GM12873 (cell line): Measurements from ENCODE around the gene MYD88.

Experiments used
- TF ChIP-seq, protein P1 (sequence below): IDR thresholded peaks from 2 replicates; pipeline ENCODE4 v1.5.1; 2012; ENCODE audit warnings: low read depth, mild to moderate bottlenecking, moderate library complexity, low read length, control low read depth; ENCODE audit not compliant: insufficient read depth; ENCODE audit errors: missing control alignments

The MYD88 gene

GRCh38 chr3:38137615-38138348 is 679 bp upstream of the MYD88 start:
- TF ChIP-seq, protein P1, sequence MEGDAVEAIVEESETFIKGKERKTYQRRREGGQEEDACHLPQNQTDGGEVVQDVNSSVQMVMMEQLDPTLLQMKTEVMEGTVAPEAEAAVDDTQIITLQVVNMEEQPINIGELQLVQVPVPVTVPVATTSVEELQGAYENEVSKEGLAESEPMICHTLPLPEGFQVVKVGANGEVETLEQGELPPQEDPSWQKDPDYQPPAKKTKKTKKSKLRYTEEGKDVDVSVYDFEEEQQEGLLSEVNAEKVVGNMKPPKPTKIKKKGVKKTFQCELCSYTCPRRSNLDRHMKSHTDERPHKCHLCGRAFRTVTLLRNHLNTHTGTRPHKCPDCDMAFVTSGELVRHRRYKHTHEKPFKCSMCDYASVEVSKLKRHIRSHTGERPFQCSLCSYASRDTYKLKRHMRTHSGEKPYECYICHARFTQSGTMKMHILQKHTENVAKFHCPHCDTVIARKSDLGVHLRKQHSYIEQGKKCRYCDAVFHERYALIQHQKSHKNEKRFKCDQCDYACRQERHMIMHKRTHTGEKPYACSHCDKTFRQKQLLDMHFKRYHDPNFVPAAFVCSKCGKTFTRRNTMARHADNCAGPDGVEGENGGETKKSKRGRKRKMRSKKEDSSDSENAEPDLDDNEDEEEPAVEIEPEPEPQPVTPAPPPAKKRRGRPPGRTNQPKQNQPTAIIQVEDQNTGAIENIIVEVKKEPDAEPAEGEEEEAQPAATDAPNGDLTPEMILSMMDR: peak; percentile 11

GRCh38 chr3:38139191-38139590 is 730 bp downstream of the MYD88 start:
- TF ChIP-seq, protein P1: no peak

- TF ChIP-seq, protein P1: no peak
These were observed 1.2 kb downstream of the MYD88 start for GRCh38 chr3:38139652-38140051.

DNA sequence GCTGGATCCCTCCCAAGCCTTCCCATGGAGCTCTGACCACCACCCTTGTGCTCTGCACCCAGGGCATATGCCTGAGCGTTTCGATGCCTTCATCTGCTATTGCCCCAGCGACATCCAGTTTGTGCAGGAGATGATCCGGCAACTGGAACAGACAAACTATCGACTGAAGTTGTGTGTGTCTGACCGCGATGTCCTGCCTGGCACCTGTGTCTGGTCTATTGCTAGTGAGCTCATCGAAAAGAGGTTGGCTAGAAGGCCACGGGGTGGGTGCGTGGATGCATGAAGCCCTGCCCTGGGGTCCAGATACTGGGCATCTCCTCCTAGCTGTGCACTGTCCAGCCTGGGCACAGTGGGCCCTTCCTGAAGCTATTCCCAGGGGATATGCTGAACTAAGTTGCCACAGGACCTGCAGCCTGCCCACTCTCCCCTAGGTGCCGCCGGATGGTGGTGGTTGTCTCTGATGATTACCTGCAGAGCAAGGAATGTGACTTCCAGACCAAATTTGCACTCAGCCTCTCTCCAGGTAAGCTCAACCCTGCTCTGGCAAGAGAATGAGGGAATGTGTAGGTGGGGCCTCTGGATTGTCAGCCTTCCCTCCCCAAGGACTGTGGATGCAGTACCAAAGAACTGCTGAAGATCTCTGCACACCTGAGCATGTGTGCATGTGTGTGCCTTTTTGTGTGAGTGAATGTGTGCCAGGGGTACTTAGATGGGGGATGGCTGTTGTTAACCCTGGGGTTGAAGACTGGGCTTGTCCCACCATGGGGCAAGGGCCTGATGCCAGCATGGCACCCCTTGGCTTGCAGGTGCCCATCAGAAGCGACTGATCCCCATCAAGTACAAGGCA is 2.1 kb downstream of the MYD88 start:
- TF ChIP-seq, protein P1: no peak

DNA sequence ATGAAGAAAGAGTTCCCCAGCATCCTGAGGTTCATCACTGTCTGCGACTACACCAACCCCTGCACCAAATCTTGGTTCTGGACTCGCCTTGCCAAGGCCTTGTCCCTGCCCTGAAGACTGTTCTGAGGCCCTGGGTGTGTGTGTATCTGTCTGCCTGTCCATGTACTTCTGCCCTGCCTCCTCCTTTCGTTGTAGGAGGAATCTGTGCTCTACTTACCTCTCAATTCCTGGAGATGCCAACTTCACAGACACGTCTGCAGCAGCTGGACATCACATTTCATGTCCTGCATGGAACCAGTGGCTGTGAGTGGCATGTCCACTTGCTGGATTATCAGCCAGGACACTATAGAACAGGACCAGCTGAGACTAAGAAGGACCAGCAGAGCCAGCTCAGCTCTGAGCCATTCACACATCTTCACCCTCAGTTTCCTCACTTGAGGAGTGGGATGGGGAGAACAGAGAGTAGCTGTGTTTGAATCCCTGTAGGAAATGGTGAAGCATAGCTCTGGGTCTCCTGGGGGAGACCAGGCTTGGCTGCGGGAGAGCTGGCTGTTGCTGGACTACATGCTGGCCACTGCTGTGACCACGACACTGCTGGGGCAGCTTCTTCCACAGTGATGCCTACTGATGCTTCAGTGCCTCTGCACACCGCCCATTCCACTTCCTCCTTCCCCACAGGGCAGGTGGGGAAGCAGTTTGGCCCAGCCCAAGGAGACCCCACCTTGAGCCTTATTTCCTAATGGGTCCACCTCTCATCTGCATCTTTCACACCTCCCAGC is 2.9 kb downstream of the MYD88 start:
- TF ChIP-seq, protein P1: no peak

- TF ChIP-seq, protein P1: no peak
These were observed 3.5 kb downstream of the MYD88 start for GRCh38 chr3:38141952-38142273.

DNA sequence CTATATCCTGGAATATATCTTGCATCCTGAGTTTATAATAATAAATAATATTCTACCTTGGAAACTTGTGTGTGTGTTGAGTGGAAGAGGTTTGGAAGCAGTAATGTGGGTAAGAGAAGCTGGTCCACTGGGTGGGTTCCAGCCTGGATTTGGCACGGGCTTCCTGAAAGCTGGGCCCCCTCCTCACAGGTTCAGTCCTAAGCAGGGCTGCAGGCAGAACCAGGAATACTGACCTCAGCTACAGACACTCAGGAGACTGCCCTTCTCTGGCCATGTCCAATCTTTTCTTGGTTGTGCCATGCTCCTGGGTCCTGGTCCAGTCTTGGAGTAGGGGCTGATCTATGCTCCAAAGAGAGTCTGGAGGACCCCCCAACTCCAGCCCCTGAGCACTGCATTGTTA is 4.5 kb downstream of the MYD88 start:
- TF ChIP-seq, protein P1: no peak
